Measurements from ENCODE around the gene ZCCHC7. TPM values are rescaled to one million over a fixed set of nuclear protein-coding genes. Genes with fewer than 3 reads are reported as not detected.

The ZCCHC7 gene
- total and polyA plus RNA-seq, 2 of the 8 experiments (the other 6 are each of a cell fraction or from before 2014, with no cell fraction given), result 12.2 to 27.5 TPM

- H2BK120ac ChIP-seq (replicated peaks; ENCODE audit: low read depth, low read length), result no peak overlapping the region
- H4K8ac ChIP-seq (ENCODE audit: extremely low read depth, insufficient read depth, low read length), result no peak overlapping the region
- H3K36me3 ChIP-seq (ENCODE audit: control insufficient read depth in 2 of 4, insufficient read depth in 4 of 4, low read length in 3 of 4), result no peaks in the 10 kb centered on the region
- no peak overlapping the region for H3K14ac ChIP-seq (ENCODE audit: insufficient read length)
- H3K4me1 ChIP-seq (replicated peaks in 1 of 4; ENCODE audit: control insufficient read depth in 3 of 4, insufficient read depth in 4 of 4, low read length in 3 of 4), result no peaks in the 10 kb centered on the region
- H3K56ac ChIP-seq (replicated peaks; ENCODE audit: insufficient read length, low read depth, low read length), result no peak overlapping the region
- H4K91ac ChIP-seq (replicated peaks; ENCODE audit: insufficient read length, low read length), result no peak overlapping the region
- H3K23me2 ChIP-seq (ENCODE audit: low read depth, low read length), result no peaks in the 10 kb centered on the region; the same call in 1 of the 2 replicates
- no peak overlapping the region for H2AFZ ChIP-seq (ENCODE audit: low read length)
- H3K9me3 ChIP-seq (ENCODE audit: insufficient read depth in 2 of 2, low read depth in 1 of 2, low read length in 1 of 2), result no peaks in the 10 kb centered on the region
- H3K23ac ChIP-seq (ENCODE audit: insufficient read length), result no peak overlapping the region
- no peak overlapping the region for H2BK5ac ChIP-seq (ENCODE audit: low read depth, low read length)
- CTCF ChIA-PET (ENCODE audit: partially characterized antibody), result interaction anchor here (1.1 to 1.9 kb wide), 6 partner anchors 10 to 525 kb away, joined by 3 to 8 read pairs (median 4); no protein-coding TSS in a partner anchor
- FAIRE-seq, result no peak
- H3K4me3 ChIP-seq (ENCODE audit: extremely low read depth in 1 of 4, insufficient read depth in 2 of 4, low read depth in 3 of 4, low read length in 4 of 4), result no peak overlapping the region
- WGBS, 2 experiments (ENCODE audit: extremely low coverage in 1 of 2, insufficient coverage in 1 of 2, insufficient read length in 1 of 2, insufficient replicate concordance in 2 of 2, low coverage in 1 of 2, low lambda C conversion rate in 2 of 2, missing lambda C conversion rate in 1 of 2), result 86% methylated on average over 9 of the region's 9 CpGs; no CpG with 5 or more reads in 1 of the 2 experiments
- H2BK20ac ChIP-seq (ENCODE audit: low read length), result no peak overlapping the region
- H4K5ac ChIP-seq (ENCODE audit: insufficient read length, low read depth, low read length), result no peak overlapping the region
- no peak overlapping the region for H3K27ac ChIP-seq (ENCODE audit: low read depth, low read length)
- H3K79me2 ChIP-seq (ENCODE audit: control insufficient read depth in 1 of 2, insufficient read depth in 2 of 2, low read length in 2 of 2), result no peaks in the 10 kb centered on the region
- POLR2A ChIA-PET (ENCODE audit: partially characterized antibody), result no interaction called here
- H3K4me2 ChIP-seq (ENCODE audit: insufficient read depth in 1 of 2, low read depth in 2 of 2, low read length in 2 of 2), result no peak overlapping the region
- no peak overlapping the region for H3K4ac ChIP-seq (replicated peaks; ENCODE audit: insufficient read length, low read depth, low read length)
- H2BK15ac ChIP-seq (ENCODE audit: low read length), result no peak overlapping the region
- no peaks in the 10 kb centered on the region for H3K79me1 ChIP-seq (ENCODE audit: low read depth, low read length)
- no peak overlapping the region for H3K9ac ChIP-seq (replicated peaks in 1 of 4; ENCODE audit: extremely low read depth in 1 of 4, low read depth in 3 of 4, low read length in 3 of 4)
- no peak overlapping the region for H2BK12ac ChIP-seq (ENCODE audit: low read depth, low read length)
- H4K20me1 ChIP-seq (replicated peaks in 1 of 2; ENCODE audit: control insufficient read depth in 1 of 2, insufficient read depth in 2 of 2, low read length in 2 of 2), result no peaks in the 10 kb centered on the region
- no peak overlapping the region for H3K18ac ChIP-seq (ENCODE audit: extremely low read depth, low read length)
- DNase-seq (ENCODE audit: low read depth in 1 of 2, low spot score in 2 of 2), result no peak
- H2AK5ac ChIP-seq (ENCODE audit: low read depth, low read length), result no peak overlapping the region
- no peaks in the 10 kb centered on the region for H3K27me3 ChIP-seq (replicated peaks in 1 of 4; ENCODE audit: control insufficient read depth in 3 of 4, extremely low read depth in 1 of 4, insufficient read depth in 3 of 4, low read length in 3 of 4)
- TF ChIP-seq KDM5A (IDR thresholded peaks at IDR 0.05; ENCODE audit: low read length) (no peak), CTBP2 (IDR thresholded peaks at IDR 0.05; ENCODE audit: borderline replicate concordance, insufficient read depth, insufficient read length, low read length) (no peak), SP1 (IDR thresholded peaks at IDR 0.05; ENCODE audit: low read depth, low read length) (no peak), EGR1 (IDR thresholded peaks at IDR 0.05; ENCODE audit: borderline replicate concordance, low read depth, low read length) (no peak), RAD21 (IDR thresholded peaks at IDR 0.05 in 1 of 2, conservative IDR thresholded peaks at IDR 0.05 in 1 of 2; ENCODE audit: low read depth in 2 of 2, low read length in 2 of 2) (no peak), KDM1A (IDR thresholded peaks at IDR 0.05; ENCODE audit: borderline replicate concordance, low read length) (no peak), ZNF274 (IDR thresholded peaks at IDR 0.05; ENCODE audit: borderline replicate concordance, extremely low read depth, low read length) (no peak), POU5F1 (IDR thresholded peaks at IDR 0.05; ENCODE audit: low read depth, low read length) (no peak), HDAC6 (IDR thresholded peaks at IDR 0.05; ENCODE audit: low read depth, low read length) (no peak), CBX8 (IDR thresholded peaks at IDR 0.05; ENCODE audit: borderline replicate concordance, low read depth, low read length) (no peak), EZH2 (IDR thresholded peaks at IDR 0.05; ENCODE audit: low read depth, low read length, severe bottlenecking) (no peak), NANOG (IDR thresholded peaks at IDR 0.05; ENCODE audit: insufficient read depth, low read depth, low read length, poor library complexity, severe bottlenecking) (no peak), BCL11A (IDR thresholded peaks at IDR 0.05; ENCODE audit: low read depth in 2 of 2, low read length in 2 of 2) (no peak), RNF2 (IDR thresholded peaks at IDR 0.05; ENCODE audit: borderline replicate concordance, low read depth, low read length, missing control alignments, poor library complexity, severe bottlenecking) (no peak)
Observed at GRCh38 chr9:37380570-37380969, 260.2 kb downstream of the ZCCHC7 start.
